GM10847 (cell line): ENCODE measurements around the gene SLC27A1.

Experiments
- POLR2A ChIP-seq: IDR thresholded peaks from 2 replicates; pipeline ENCODE4 v1.6.1; 2011; ENCODE audit not compliant: insufficient read length; ENCODE audit errors: extremely low read depth

SLC27A1 gene

DNA sequence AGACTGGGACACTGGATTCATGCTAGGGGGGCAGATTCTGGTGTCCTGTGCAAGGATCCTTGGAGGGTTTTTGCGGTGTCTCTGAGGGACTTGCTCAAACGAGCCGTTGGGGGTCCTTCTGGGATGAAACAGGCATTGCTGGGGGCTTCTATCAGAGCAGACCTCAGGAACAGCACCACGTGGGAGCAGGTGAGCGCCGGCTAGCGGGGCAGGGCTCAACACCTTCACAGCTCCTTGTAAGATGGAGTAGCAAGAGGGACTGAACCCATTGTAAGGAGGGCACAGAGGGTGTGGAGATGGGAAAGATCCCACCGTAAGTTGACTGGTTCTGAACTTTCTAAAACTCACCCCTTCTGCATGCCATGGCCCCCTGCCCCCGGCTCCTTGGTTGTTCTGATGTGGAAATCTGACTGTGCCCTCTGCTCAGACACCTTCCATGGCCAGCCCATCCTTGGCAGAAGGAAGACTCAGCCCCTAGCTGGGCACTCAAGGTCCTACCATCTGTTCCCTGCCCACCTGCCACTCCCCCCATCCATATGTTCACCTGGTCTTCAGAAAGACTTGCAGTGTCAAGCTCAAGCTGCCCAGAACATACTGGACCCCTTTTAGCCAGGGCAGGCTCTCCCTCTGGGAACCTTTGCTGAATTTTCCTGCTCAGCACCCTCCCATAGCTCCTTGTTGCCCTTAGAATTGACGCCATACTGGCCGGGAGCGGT is 1.2 kb downstream of the SLC27A1 start:
- no peak for TF ChIP-seq POLR2A

DNA sequence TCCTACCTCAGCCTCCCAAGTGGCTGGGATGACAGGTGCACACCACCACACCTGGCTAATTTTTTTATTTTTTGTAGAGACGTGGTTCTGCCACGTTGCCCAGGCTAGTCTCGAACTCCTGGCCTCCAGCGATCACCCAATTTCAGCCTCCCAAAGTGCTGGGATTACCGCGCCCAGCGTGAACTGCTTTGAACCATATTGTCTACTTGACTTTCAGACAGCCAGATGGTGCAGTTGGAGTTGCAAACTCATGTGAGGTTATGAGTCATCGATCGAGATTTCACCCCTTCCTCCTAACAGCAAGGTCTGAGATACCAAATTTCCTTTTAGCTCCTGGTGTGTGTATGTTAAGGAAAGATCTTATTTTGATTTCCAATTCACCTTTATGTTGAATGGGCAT is 2.7 kb downstream of the SLC27A1 start:
- no peak for TF ChIP-seq POLR2A

DNA sequence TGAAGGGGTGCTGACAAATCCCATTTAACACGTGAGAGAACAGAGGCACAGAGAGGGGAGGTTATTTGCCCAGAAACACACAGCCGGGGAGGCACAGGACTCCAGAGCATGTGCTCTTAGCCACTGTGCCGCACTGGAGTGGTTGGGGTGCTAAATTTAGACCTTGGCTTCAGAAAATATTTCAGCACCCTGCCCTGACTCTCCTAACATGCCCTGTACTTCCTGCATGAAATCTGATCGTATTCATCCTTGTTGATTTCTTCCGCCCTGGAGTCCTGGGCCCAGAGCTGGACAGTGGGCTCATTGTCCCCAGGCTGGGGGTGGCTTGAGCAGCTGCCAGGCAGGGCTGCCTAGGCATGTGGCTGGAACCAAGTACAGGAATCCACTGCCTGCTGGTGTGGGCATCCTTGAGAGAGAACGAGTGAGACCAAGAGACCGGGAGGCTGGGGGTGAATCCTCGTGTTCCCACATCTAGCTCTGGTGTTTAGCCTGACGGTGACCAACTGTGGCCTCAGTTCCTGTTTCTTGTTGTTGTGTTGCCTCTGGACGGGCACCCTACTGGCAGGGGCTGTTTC is 5.3 kb downstream of the SLC27A1 start:
- no peak for TF ChIP-seq POLR2A

DNA sequence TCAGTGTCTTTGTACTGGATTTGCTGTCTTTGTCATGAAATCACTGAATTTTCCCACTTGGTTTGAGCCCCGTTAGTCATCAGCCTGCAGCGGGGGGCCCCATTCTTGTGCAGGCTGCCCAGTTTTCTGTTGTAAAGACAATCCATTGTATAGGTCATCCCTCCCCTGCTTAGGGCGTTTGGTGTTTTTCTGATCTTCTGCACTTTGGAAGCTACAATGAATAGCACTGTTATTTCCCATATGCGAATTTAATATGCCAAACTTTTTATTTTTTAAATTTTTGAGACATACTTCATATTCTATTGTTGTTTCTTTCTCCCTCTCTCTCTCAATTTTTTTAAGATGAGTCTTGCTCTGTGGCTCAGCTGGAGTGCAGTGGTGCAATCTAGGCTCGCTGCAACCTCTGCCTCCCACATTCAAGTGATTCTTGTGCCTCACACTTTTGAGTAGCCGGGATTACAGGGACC is 9.0 kb downstream of the SLC27A1 start:
- TF ChIP-seq POLR2A = no peak

DNA sequence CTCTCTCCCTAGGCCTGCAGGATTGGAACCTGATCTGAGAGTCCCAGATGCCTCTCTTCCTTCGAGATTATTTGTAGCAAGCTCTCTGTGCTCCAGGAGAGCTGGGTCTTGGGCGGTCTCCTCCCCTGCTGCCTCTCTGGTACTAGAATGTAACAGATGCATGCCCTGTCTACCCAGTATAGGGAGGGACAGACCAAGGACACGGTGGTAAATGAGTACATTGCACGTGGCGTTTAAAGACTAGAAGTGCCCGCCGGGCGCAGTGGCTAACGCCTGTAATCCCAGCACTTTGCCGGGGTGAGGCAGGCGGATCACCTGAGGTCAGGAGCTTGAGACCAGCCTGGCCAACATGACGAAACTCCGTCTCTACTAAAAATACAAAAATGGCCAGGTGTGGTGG is 11.7 kb downstream of the SLC27A1 start:
- TF ChIP-seq POLR2A = no peak

DNA sequence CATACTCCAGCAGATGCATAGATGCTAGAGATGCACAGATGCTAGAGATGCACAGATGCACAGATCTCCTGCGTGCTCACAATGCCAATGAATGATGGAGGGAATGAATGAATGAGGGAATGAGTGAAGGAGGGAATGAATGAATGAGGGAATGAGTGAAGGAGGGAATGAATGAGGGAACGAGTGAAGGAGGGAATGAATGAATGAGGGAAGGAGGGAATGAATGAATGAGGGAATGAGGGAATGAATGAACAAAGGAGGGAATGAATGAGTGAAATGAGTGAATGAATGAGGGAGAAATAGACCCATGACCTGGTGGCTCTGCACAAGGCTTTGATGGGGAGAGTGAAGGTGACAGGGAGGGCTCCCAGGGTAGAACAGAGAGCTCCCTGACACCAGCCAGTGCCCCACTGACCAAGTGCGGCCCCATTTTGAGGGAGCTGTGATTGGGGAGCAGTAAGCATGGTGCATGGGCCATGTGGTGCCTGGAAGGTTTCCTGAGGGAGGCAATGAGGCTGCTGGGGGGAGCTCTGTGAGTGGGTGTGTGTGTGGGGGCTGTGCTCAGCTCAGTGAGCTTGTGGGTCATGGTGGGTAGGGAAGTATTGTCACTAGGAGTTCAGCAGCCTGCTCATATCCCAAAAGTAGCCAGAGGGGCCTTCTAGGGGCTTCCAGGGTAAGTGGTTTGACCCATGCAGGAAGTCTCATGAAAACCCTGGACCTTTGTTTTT is 12.7 kb downstream of the SLC27A1 start:
- TF ChIP-seq POLR2A = no peak

DNA sequence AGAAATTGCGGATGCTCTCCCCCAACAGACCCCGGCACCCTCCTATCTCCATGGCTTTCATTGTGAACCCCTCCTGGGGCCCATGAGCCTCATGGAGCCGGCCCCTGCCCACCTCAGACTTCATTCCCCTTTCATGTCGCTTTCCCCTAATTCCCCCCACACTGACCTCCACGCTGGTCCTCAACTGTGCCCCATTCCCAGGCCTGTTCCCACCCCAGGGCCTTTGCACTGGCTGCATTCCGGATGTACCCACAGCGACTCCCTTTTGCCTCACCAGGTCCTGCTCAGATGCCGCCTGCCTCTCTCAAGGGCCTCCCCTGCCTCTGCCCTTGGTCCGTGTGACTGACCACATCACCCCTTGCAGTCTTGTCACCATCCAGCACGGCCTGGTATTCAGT is 13.3 kb downstream of the SLC27A1 start:
- no peak for TF ChIP-seq POLR2A

DNA sequence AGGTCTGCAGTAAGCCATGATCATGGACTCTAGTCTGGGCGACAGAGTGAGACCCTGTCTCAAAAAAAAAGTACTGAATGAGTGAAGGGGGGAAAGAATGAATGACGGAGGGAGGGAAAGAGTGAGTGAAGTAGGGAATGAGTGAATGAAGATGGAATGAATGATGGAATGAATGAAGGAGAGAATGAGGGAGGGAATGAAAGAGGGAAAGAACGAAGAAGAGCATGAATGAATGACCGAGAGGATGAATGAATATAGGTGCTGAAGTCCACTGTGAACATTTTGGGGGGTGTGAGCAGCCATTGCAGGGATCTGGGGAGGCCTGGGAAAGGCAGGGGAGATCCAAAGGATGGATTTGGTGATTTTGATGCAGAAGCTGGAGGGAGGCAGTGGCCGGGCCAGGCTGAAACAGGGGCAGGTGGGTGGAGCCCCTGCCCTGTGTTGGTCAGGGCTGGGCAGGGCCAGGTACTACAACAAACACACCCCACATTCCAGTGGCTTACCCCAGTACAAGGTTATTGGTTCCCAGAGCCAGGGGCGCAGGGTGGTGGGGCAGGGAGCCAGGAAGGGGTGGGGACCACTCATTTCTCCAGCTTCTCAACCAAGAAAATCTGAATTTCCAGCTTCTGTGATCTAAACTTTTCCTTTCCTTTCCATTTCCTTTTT is 14.3 kb downstream of the SLC27A1 start:
- no peak for TF ChIP-seq POLR2A

DNA sequence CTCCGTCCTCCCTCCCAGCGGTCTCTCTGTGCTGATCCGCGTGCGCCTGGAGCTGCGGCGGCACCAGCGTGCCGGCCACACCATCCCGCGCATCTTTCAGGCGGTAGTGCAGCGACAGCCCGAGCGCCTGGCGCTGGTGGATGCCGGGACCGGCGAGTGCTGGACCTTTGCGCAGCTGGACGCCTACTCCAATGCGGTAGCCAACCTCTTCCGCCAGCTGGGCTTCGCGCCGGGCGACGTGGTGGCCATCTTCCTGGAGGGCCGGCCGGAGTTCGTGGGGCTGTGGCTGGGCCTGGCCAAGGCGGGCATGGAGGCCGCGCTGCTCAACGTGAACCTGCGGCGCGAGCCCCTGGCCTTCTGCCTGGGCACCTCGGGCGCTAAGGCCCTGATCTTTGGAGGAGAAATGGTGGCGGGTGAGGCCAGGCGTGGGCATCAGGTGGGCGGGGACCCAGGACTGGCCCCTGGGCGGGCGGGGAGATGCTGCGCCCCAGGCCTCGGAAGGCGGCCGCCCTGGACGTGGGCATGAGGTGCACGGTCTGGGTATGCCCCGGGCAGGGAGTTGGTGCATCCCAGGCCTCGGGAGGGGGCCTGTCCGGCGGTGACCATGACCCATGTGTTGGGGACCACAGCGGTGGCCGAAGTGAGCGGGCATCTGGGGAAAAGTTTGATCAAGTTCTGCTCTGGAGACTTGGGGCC is 16.4 kb downstream of the SLC27A1 start:
- no peak for TF ChIP-seq POLR2A

DNA sequence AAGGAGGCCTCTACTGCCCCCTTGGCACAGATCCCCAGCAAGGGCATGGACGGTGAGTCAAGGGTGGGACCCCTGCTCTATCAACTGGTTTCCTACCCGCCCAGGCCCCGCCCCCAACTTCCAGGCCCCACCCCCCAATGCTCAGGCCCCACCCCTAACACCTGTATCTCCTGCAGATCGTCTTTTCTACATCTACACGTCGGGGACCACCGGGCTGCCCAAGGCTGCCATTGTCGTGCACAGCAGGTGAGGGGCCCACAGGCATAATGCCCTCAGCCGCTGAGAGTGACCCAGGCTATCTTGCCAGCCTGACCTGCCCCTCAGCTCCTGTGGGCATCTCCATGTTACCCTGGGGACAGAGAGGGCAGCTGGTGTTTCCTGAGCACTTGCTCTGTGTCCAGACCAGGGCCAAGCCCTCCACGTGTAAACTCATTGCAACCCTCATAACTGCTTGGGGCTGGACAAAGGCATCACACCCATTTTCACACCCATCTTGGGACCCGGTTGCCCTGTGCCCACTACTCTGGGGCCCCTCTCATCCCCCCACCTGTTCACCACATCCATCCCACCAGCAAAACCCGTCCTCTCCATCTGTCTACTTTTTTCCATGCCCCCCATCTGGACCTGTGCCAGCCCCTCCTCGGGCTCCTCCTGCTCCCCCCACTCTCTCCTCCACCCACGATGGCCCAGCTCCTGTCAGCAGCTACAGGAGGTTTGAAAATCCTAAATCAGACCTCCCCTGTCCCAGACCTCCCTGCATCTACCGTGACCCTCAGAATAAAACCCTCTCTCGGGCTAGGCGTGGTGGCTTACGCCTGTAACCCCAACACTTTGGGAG is 17.2 kb downstream of the SLC27A1 start:
- no peak for TF ChIP-seq POLR2A

DNA sequence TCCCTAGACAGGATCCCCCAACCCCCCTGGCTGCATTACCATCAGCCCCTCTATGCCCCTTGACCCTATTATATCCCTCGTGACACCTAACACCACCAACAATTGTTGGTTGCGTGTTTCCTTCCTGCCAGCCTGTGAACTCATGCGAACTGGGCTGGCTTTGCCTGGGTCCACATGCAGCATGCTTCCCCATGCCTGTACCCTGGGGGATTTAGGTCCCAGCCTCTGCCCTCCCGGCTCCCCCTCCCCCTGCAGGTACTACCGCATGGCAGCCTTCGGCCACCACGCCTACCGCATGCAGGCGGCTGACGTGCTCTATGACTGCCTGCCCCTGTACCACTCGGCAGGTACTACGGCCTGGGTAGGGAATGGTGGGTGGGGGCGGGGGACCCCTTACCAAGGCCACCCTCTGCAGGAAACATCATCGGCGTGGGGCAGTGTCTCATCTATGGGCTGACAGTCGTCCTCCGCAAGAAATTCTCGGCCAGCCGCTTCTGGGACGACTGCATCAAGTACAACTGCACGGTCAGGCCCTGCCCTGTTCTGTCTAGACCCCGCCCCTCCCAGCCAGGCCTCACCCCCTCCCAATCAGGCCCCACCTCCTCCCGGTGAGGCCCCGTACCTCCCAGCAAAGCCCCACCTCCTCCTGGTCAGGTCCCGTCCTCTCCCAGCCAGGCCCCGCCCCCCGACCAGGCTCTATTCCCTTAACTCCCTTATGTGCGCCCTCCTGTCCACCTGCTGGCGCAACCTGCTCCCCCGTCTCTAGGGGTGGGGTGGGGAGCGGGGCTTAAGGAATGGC is 18.5 kb downstream of the SLC27A1 start:
- no peak for TF ChIP-seq POLR2A

DNA sequence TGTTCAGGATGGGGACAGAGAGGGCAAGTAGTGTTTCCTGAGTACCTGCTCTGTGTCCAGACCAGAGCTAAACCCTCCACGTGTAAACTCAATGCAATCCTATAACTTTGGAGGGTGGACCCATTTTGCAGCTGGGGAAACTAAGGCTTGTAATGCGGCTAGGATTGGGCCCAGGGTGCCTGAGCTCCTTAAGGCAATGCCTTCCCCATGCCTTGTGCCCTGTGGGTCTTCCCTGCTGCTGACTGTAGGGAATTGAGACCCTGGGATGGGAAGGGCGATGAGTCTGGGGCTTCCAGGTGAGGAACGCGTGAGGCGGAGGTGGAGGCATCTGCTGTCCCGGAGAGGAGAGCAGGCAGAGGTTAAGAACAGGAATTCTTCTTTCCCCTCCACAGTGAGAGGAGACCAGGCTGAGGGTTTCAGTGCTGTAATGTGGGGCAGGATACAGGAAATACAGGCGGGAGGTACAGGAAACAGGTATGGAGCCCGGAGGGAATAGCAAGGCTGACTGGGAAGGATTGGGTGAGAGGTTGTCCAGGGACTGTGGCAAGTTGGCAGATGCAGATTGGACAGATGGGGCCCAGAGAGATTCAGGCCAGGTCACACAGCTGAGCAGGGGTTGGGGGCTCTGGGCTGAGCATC is 19.2 kb downstream of the SLC27A1 start:
- no peak for TF ChIP-seq POLR2A

DNA sequence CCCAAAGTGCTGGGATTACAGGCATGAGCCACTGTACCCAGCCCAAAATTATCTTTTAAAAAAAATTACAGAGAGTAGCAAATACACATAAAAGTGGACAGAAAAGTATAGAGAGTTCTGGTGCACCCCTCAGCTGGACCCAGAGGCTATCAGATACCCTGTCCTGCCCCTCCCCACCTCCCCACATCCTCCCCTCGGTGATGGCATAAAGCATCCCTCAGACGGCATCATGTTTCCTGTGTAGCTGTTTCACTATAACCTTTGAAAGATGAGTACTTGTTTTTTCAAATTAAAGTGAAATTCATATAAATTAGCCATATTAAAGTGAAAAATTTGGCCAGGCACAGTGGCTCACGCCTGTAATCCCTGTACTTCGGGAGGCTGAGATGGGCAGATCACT is 20.1 kb downstream of the SLC27A1 start:
- TF ChIP-seq POLR2A = no peak
